ENCODE data around the gene PDE11A. TPM values are rescaled to one million over a fixed set of nuclear protein-coding genes. Genes with fewer than 3 reads are reported as not detected.

The PDE11A gene
- total RNA-seq, 1 experiment from 2014 or later = 0.13 TPM

GRCh38 chr2:177574356-177574755, 498.2 kb downstream of the PDE11A start:
- Histone ChIP-seq H2BK15ac (ENCODE audit: low read depth, low read length) (no peak overlapping the region), H3K79me2 (ENCODE audit: insufficient read depth, low read length) (no peaks in the 10 kb centered on the region), H4K20me1 (ENCODE audit: control insufficient read depth, insufficient read depth, insufficient read length) (no peaks in the 10 kb centered on the region), H3K4me1 (ENCODE audit: insufficient read depth, low read length) (no peaks in the 10 kb centered on the region), H3K79me1 (ENCODE audit: insufficient read depth, low read depth, low read length, poor library complexity, severe bottlenecking) (no peaks in the 10 kb centered on the region), H2BK5ac (ENCODE audit: insufficient read length, low read length) (no peak overlapping the region), H2BK120ac (ENCODE audit: low read depth, low read length, poor library complexity, severe bottlenecking) (no peak overlapping the region), H3T11ph (ENCODE audit: low read length) (no peak overlapping the region), H3K14ac (ENCODE audit: insufficient read depth, low read length) (no peak overlapping the region), H2AK5ac (ENCODE audit: insufficient read length, low read length) (no peak overlapping the region), H4K5ac (ENCODE audit: insufficient read length, low read depth, low read length) (no peak overlapping the region), H4K8ac (replicated peaks; ENCODE audit: insufficient read length, low read depth, low read length) (no peak overlapping the region), H2BK20ac (ENCODE audit: low read depth, low read length, poor library complexity, severe bottlenecking) (no peak overlapping the region), H3K27ac (ENCODE audit: insufficient read length, low read depth, low read length) (no peak overlapping the region), H3K23me2 (ENCODE audit: insufficient read length, low read depth, low read length, poor library complexity, severe bottlenecking) (no peaks in the 10 kb centered on the region), H3K27me3 (ENCODE audit: insufficient read depth, low read length) (no peaks in the 10 kb centered on the region), H4K91ac (ENCODE audit: insufficient read length, low read depth, low read length) (no peak overlapping the region), H2BK12ac (ENCODE audit: insufficient read length, low read depth, low read length) (no peak overlapping the region), H3K9me3 (ENCODE audit: control insufficient read depth, low read depth, low read length) (no peaks in the 10 kb centered on the region), H3K18ac (ENCODE audit: insufficient read length, low read depth, low read length) (no peak overlapping the region), H3K23ac (ENCODE audit: insufficient read length, low read depth, low read length) (no peak overlapping the region), H2AFZ (ENCODE audit: low read length) (no peak overlapping the region), H3K9ac (ENCODE audit: extremely low read depth, insufficient read length, low read length) (no peak overlapping the region), H3K4me2 (ENCODE audit: insufficient read depth, insufficient read length, low read length) (no peak overlapping the region), H3K56ac (ENCODE audit: insufficient read length, low read depth, low read length) (no peak overlapping the region), H3K4ac (ENCODE audit: low read depth, low read length) (no peak overlapping the region)
- Mint-ChIP-seq H3K36me3 (ENCODE audit: insufficient read depth in 1 of 3, low read depth in 3 of 3) (no peaks in the 10 kb centered on the region), H3K27ac (no peak overlapping the region), H3K4me1 (no peaks in the 10 kb centered on the region), H3K27me3 (ENCODE audit: low read depth) (peaks cover 6% of the 10 kb centered on the region), H3K9me3 (no peaks in the 10 kb centered on the region), H3K4me3 (no peak overlapping the region)
- DNase-seq = no peak
- TF ChIP-seq, protein P1, sequence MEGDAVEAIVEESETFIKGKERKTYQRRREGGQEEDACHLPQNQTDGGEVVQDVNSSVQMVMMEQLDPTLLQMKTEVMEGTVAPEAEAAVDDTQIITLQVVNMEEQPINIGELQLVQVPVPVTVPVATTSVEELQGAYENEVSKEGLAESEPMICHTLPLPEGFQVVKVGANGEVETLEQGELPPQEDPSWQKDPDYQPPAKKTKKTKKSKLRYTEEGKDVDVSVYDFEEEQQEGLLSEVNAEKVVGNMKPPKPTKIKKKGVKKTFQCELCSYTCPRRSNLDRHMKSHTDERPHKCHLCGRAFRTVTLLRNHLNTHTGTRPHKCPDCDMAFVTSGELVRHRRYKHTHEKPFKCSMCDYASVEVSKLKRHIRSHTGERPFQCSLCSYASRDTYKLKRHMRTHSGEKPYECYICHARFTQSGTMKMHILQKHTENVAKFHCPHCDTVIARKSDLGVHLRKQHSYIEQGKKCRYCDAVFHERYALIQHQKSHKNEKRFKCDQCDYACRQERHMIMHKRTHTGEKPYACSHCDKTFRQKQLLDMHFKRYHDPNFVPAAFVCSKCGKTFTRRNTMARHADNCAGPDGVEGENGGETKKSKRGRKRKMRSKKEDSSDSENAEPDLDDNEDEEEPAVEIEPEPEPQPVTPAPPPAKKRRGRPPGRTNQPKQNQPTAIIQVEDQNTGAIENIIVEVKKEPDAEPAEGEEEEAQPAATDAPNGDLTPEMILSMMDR (conservative IDR thresholded peaks at IDR 0.05) = no peak
- WGBS (ENCODE audit: extremely low coverage, insufficient read length, low lambda C conversion rate) = no CpG with 5 or more reads among the region's 7 CpGs

Other genes starting within 250 kb of the PDE11A start
- 10.0 and 13.9 TPM in 2 replicates for gene RBM45, start 39.7 kb upstream of the PDE11A start, total RNA-seq (2021)
- gene OSBPL6, start 121.7 kb upstream of the PDE11A start, total RNA-seq (2021) = 4.3 and 4.6 TPM in 2 replicates